Measurements from ENCODE around the gene KRT40.

- TF ChIP-seq CTCF (IDR thresholded peaks at IDR 0.05; ENCODE audit: low read depth, low read length) = no peak
- TF ChIP-seq POLR2A (IDR thresholded peaks at IDR 0.05; ENCODE audit: extremely low read depth, insufficient read length) = no peak
Observed at GRCh38 chr17:41013181-41013580, 29.1 kb upstream of the KRT40 start.

All from NB4 (cell line).